Esophagus muscularis mucosa (tissue), 4 donors: ENCODE results near the gene CROT. TPM values are rescaled to one million over a fixed set of nuclear protein-coding genes. Genes with fewer than 3 reads are reported as not detected.

ENCODE experiments used
- DNase-seq: peaks from one replicate; pipeline ENCODE4 v3.0.0-alpha.2; 2017; ENCODE audit errors: extremely low spot score
- H3K27ac ChIP-seq, 4 donors: fragments of 200-600 bp; sonication (generic); replicated peaks in 1 of 4; 1 replicate in 3 of 4; 2 replicates in 1 of 4; pipeline ENCODE4 v1.5.1; 2016 to 2019; ENCODE audit warnings: mild to moderate bottlenecking in 1 of 4
- H3K27me3 ChIP-seq, 4 donors: fragments of 200-600 bp; sonication (generic); one replicate each; pipeline versions ENCODE4 v1.5.1 to v1.6.0; 2016 to 2019
- H3K36me3 ChIP-seq, 4 donors: fragments of 200-600 bp; sonication (generic); one replicate each; pipeline ENCODE4 v1.5.1; 2016 to 2019
- H3K4me1 ChIP-seq, 4 donors: fragments of 200-600 bp; sonication (generic); one replicate each; pipeline ENCODE4 v1.5.1; 2016 to 2019
- H3K4me3 ChIP-seq, 4 donors: fragments of 200-600 bp; sonication (generic); 1 replicate in 2 of 4; 2 replicates in 2 of 4; pipeline ENCODE4 v1.5.1; 2016 to 2019; ENCODE audit warnings: mild to moderate bottlenecking in 4 of 4, moderate library complexity in 1 of 4
- H3K9me3 ChIP-seq, 4 donors: fragments of 200-600 bp; sonication (generic); 1 replicate in 3 of 4; 2 replicates in 1 of 4; pipeline ENCODE4 v1.5.1; 2016 to 2019
- CTCF ChIP-seq, 3 experiments: fragments of 200-600 bp in 2 of 3; fragments of 450-650 bp in 1 of 3; sonication (generic) in 2 of 3; IDR thresholded peaks; one replicate each; pipeline ENCODE4 v1.5.1; 2017 to 2019; ENCODE audit warnings: antibody characterized with exemption in 3 of 3, mild to moderate bottlenecking in 2 of 3, moderate library complexity in 1 of 3
- EP300 ChIP-seq: sonication (generic); formaldehyde crosslinking; IDR thresholded peaks from one replicate; pipeline ENCODE4 v1.6.1; 2017; ENCODE audit warnings: antibody characterized with exemption
- POLR2A ChIP-seq: fragments of 450-650 bp; IDR thresholded peaks from one replicate; pipeline ENCODE4 v1.6.1; 2017; ENCODE audit warnings: antibody characterized with exemption, moderate library complexity, mild to moderate bottlenecking, low read depth
- POLR2AphosphoS5 ChIP-seq, 2 donors: sonication (generic); formaldehyde crosslinking; IDR thresholded peaks; one replicate each; pipeline ENCODE4 v1.6.1; 2017; ENCODE audit warnings: antibody characterized with exemption in 2 of 2
- WGBS: methylation state at CpG from one replicate; pipeline ENCODE4 v1.1.5; 2018; 5-methylcytosine and 5-hydroxymethylcytosine counted together
- intact Hi-C: fragments of 100-400 bp; cut with DNase I; formaldehyde crosslinking; loops from one replicate; pipeline ENCODE4 v1.15.1; 2023
- total RNA-seq, 4 donors: library from RNA; depleted of rRNA; stranded (reverse); fragments of >200 nt; gene quantifications; one replicate each; pipeline versions ENCODE4 v1.1.0 to v1.2.1, GENCODE V29; 2016

The CROT gene
- total RNA-seq, 4 donors from 2014 or later: 9.1 to 10.8 (median 9.6) TPM

- DNase-seq: no peak
- peak overlapping the region; percentile 68 to 71 (median 69) for H3K4me3 ChIP-seq
- TF ChIP-seq CTCF (IDR thresholded peaks at IDR 0.05) (no peak), EP300 (no peak), POLR2AphosphoS5 (IDR thresholded peaks at IDR 0.05) (no peak), POLR2A (no peak)
- no peaks in the 10 kb centered on the region for H3K27me3 ChIP-seq
- H3K27ac ChIP-seq: peak overlapping the region; percentile 85 to 89 (median 86)
- H3K4me1 ChIP-seq: peaks cover 12 to 33% (median 31%) of the 10 kb centered on the region in 4 donors
- H3K9me3 ChIP-seq: no peaks in the 10 kb centered on the region
- intact Hi-C loops: loop anchor here (10.0 kb wide), 2 partner anchors 121 to 191 kb away; partner anchors contain the start of gene DMTF1
- 6% methylated on average over 8 of the region's 8 CpGs for WGBS
- peaks cover 5 to 30% (median 25%) of the 10 kb centered on the region in 4 donors for H3K36me3 ChIP-seq
These were observed 503 bp downstream of the CROT start for GRCh38 chr7:87345962-87346371.

GRCh38 chr7:87347207-87347606, 1.7 kb downstream of the CROT start:
- H3K36me3 ChIP-seq: peaks cover 5 to 34% (median 29%) of the 10 kb centered on the region in 4 donors
- WGBS: 100% methylated on average over 1 of the region's 1 CpG
- TF ChIP-seq POLR2A: no peak
- TF ChIP-seq CTCF (IDR thresholded peaks at IDR 0.05): no peak
- no peak for TF ChIP-seq EP300
- TF ChIP-seq POLR2AphosphoS5 (IDR thresholded peaks at IDR 0.05): no peak
- intact Hi-C loops: loop anchor here (10.0 kb wide), 2 partner anchors 122 to 192 kb away; partner anchors contain the start of gene DMTF1
- H3K4me3 ChIP-seq: no peak overlapping the region
- H3K9me3 ChIP-seq: no peaks in the 10 kb centered on the region
- no peak overlapping the region for H3K27ac ChIP-seq
- peaks cover 12 to 33% (median 31%) of the 10 kb centered on the region in 4 donors for H3K4me1 ChIP-seq
- no peaks in the 10 kb centered on the region for H3K27me3 ChIP-seq
- no peak for DNase-seq

- Histone ChIP-seq H3K27ac (no peak overlapping the region), H3K4me3 (no peak overlapping the region), H3K36me3 (peaks cover 5 to 37% (median 32%) of the 10 kb centered on the region in 4 donors), H3K27me3 (no peaks in the 10 kb centered on the region), H3K4me1 (peaks cover 12 to 33% (median 31%) of the 10 kb centered on the region in 4 donors), H3K9me3 (no peaks in the 10 kb centered on the region)
- DNase-seq: no peak
- intact Hi-C loops: loop anchor here (10.0 kb wide), 2 partner anchors 123 to 193 kb away; partner anchors contain the start of gene DMTF1
- TF ChIP-seq EP300 (no peak), CTCF (IDR thresholded peaks at IDR 0.05) (no peak), POLR2AphosphoS5 (IDR thresholded peaks at IDR 0.05) (no peak), POLR2A (no peak)
- 94% methylated on average over 2 of the region's 2 CpGs for WGBS
These were observed 2.2 kb downstream of the CROT start for GRCh38 chr7:87347664-87348063.

GRCh38 chr7:87354749-87355148, 9.3 kb downstream of the CROT start:
- no peak overlapping the region for H3K27ac ChIP-seq
- no peak for DNase-seq
- H3K36me3 ChIP-seq: peaks cover 3 to 58% (median 37%) of the 10 kb centered on the region in 4 donors
- intact Hi-C loops: no loop called here
- no peaks in the 10 kb centered on the region for H3K9me3 ChIP-seq
- WGBS: 92% methylated on average over 3 of the region's 3 CpGs
- H3K4me3 ChIP-seq: no peak overlapping the region
- H3K4me1 ChIP-seq: no peaks in the 10 kb centered on the region
- TF ChIP-seq POLR2AphosphoS5 (IDR thresholded peaks at IDR 0.05) (no peak), EP300 (no peak), POLR2A (no peak), CTCF (IDR thresholded peaks at IDR 0.05) (no peak)
- no peaks in the 10 kb centered on the region for H3K27me3 ChIP-seq

GRCh38 chr7:87356448-87356847, 11.0 kb downstream of the CROT start:
- Histone ChIP-seq H3K27ac (no peak overlapping the region), H3K4me3 (no peak overlapping the region), H3K36me3 (peaks cover 3 to 59% (median 28%) of the 10 kb centered on the region in 4 donors), H3K9me3 (no peaks in the 10 kb centered on the region), H3K27me3 (no peaks in the 10 kb centered on the region), H3K4me1 (no peaks in the 10 kb centered on the region)
- intact Hi-C loops: no loop called here
- no peak for DNase-seq
- WGBS: 92% methylated on average over 1 of the region's 1 CpG
- TF ChIP-seq POLR2AphosphoS5 (IDR thresholded peaks at IDR 0.05): no peak
